HuH-7.5 (cell line): ENCODE results near the gene SLC25A22.

ENCODE experiments used
- DNase-seq: peaks from one replicate; pipeline ENCODE4 v3.0.0; 2011; ENCODE audit warnings: low spot score

SLC25A22 gene

GRCh38 chr11:746289-747157 is 51.6 kb downstream of the SLC25A22 start:
- no peak for DNase-seq

GRCh38 chr11:745428-745827 is 52.7 kb downstream of the SLC25A22 start:
- no peak for DNase-seq

GRCh38 chr11:742571-743201 is 55.4 kb downstream of the SLC25A22 start:
- no peak for DNase-seq

- no peak for DNase-seq
Observed at GRCh38 chr11:742156-742546, 55.9 kb downstream of the SLC25A22 start.
